GM06990 (cell line): ENCODE data around the gene TRIM65.
A peak's percentile ranks its signal among the peaks of the same experiment; 100 is the strongest.

Experiments used
- DNase-seq: peaks from one replicate; pipeline ENCODE4 v3.0.0-alpha.2; 2011; ENCODE audit not compliant: insufficient read length; ENCODE audit errors: extremely low read depth
- H3K27me3 ChIP-seq: replicated peaks from 2 replicates; pipeline ENCODE4 v1.6.0; 2011; ENCODE audit warnings: low read length; ENCODE audit not compliant: control insufficient read depth, insufficient read depth
- H3K36me3 ChIP-seq: 2 replicates; pipeline ENCODE4 v1.5.1; 2011; ENCODE audit warnings: low read length; ENCODE audit not compliant: control insufficient read depth, insufficient read depth
- H3K4me3 ChIP-seq: replicated peaks from 2 replicates; pipeline ENCODE4 v1.5.1; 2011; ENCODE audit warnings: low read depth, mild to moderate bottlenecking, control low read depth, low read length
- TF ChIP-seq, protein P1 (sequence below): IDR thresholded peaks from 2 replicates; pipeline ENCODE4 v1.5.1; 2011; ENCODE audit warnings: low read length, control low read depth, mild to moderate bottlenecking, inconsistent platforms; ENCODE audit not compliant: insufficient read depth, poor library complexity, severe bottlenecking

The TRIM65 gene

GRCh38 chr17:75845058-75845711, 51.6 kb downstream of the TRIM65 start:
- peak; percentile 84 for DNase-seq
- TF ChIP-seq, protein P1, sequence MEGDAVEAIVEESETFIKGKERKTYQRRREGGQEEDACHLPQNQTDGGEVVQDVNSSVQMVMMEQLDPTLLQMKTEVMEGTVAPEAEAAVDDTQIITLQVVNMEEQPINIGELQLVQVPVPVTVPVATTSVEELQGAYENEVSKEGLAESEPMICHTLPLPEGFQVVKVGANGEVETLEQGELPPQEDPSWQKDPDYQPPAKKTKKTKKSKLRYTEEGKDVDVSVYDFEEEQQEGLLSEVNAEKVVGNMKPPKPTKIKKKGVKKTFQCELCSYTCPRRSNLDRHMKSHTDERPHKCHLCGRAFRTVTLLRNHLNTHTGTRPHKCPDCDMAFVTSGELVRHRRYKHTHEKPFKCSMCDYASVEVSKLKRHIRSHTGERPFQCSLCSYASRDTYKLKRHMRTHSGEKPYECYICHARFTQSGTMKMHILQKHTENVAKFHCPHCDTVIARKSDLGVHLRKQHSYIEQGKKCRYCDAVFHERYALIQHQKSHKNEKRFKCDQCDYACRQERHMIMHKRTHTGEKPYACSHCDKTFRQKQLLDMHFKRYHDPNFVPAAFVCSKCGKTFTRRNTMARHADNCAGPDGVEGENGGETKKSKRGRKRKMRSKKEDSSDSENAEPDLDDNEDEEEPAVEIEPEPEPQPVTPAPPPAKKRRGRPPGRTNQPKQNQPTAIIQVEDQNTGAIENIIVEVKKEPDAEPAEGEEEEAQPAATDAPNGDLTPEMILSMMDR: peak; percentile 88
- H3K36me3 ChIP-seq: peaks cover 38% of the 10 kb centered on the region
- no peaks in the 10 kb centered on the region for H3K27me3 ChIP-seq
- peak overlapping the region; percentile 63 for H3K4me3 ChIP-seq

DNA sequence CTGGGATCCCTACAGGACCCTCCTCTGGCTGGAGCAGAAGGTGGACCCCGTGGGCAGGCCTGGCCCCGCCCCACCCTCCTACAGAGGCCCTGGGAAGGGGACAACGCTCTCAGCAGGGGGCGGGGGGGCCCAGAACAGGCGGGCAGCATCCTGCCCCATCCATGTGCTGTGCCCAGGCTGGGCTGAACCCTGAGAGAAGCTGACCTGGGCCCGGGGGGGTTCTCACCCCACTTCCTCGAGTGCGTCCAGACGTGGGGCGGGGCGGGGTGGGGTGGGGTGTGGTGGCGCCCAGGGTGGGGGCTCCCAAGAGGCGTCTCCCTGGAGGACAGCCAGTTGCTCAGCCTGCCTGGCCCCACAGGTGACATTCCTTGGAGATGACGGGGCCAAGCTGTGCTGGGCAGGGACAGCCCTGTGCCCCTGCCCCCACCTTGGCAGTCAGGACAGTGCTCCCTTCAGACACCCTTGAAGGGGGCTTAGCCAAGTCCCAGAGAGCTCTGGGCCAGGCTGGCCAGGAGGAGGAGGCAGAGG, 52.2 kb downstream of the TRIM65 start:
- TF ChIP-seq, protein P1: no peak
- Histone ChIP-seq H3K36me3 (peaks cover 38% of the 10 kb centered on the region), H3K4me3 (peak overlapping the region; percentile 63), H3K27me3 (no peaks in the 10 kb centered on the region)
- DNase-seq: no peak

DNA sequence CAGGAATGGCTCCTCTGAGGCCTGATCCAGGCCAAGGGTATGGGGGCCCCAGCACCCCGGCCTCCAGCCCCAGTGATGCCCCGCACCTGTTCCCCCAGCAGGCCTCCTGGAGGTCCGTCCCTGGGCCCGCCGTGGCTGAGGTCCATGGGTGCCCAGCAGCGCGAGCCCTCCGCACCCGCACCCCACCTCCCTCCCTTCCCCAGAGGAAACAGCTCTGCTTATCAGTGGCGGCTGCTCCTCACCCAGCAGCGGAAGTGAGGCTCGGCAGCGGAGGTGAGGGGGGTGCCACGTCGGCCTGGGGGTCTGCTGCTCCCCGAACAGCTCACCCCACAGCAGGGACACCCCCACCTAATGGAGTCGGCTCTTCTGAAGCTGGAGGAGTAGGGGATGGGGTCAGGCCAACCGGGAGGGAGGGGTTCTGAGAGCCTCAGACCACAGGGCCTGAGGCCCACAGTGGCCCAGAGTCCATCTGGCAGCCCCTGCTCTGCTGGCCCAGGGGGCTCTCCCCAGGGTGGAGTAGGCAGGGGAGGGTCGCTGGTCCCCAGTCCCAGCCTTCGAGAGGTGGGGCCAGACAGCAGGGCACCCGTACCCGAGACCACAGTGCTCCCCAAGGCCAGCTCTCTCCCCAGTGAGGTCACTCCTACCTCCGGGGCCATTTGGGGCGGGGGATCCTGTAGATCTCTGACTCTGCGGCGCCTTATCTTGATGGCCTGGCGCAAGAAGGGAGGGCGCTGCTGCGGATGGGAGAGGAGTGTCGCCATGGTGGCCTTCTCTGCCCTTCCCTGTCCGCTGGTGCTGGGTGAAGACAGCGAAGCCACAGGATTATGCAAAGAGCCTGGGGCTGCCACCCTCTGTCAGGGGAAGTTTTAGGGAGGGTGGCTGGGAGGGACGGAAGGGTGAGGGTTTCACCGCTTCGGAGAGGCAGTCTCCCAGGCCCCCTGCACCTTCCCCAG, 52.9 kb downstream of the TRIM65 start, which contains the start of gene UNC13D:
Gene UNC13D (minus strand): TSS at position 828 of the 953 bp plus-strand sequence. CDS start 67 bp downstream, at position 761.
- TF ChIP-seq, protein P1: no peak
- Histone ChIP-seq H3K4me3 (peak within 1 kb of the TSS; percentile 63), H3K27me3 (no peaks in the 10 kb centered on the region), H3K36me3 (peaks cover 32% of the 10 kb centered on the region)
- DNase-seq: peak; percentile 71

DNA sequence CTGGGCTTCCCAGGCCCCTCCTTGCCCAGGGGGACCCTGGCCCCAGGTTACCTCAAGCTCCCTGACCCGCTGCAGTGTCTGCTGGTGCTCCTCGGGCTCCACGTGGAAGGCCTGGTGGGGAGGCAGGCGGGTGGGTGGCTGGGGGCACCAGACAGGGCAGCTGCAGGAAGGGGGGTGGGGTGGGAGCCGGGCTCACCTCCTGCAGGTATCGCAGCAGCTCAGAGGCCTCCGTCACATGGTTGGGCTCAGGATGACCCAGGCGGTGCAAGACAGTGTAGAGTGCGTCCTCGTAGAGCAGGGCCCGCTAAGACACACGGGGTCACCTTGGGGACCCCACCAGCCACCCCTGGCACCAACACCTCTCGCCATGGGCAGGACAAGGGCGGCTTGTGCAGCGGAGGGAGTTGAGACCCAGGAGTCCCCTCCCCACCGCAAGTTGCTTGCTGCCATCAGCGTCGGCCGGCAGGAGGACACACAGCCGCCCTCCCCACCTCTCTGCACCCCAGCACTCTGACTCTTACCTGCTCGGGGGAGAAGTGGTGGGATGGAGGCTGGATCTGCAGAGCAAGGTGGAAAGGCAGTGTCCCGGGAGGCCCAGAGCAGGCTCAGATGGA, 53.7 kb downstream of the TRIM65 start:
- H3K4me3 ChIP-seq: peak overlapping the region; percentile 63
- DNase-seq: peak; percentile 48
- peaks cover 27% of the 10 kb centered on the region for H3K36me3 ChIP-seq
- TF ChIP-seq, protein P1: peak; percentile 15
- no peaks in the 10 kb centered on the region for H3K27me3 ChIP-seq

- H3K4me3 ChIP-seq: peak overlapping the region; percentile 63
- no peak for DNase-seq
- H3K36me3 ChIP-seq: peaks cover 24% of the 10 kb centered on the region
- no peaks in the 10 kb centered on the region for H3K27me3 ChIP-seq
- TF ChIP-seq, protein P1: no peak
Observed at GRCh38 chr17:75842411-75842810, 54.3 kb downstream of the TRIM65 start.
